OCI-LY7 (cell line): ENCODE measurements around the gene DDX20. TPM values are rescaled to one million over a fixed set of nuclear protein-coding genes. Genes with fewer than 3 reads are reported as not detected.

Experiments
- BruUV-seq: library from RNA; stranded (reverse); fragments of 400-500 nt; replicated peaks from 2 replicates; lab custom pipeline; 2021; lab: Mats Ljungman, UMichigan
- CTCF ChIA-PET: fragments of 300-600 bp; sonication (Branson Sonifier 250); formaldehyde crosslinking; loops from one replicate; lab custom pipeline; 2022; ENCODE audit warnings: antibody characterized with exemption; ENCODE audit not compliant: unreplicated experiment; lab: Charles Lee
- POLR2A ChIA-PET: fragments of 300-600 bp; sonication (Branson Sonifier 250); formaldehyde crosslinking; loops from one replicate; lab custom pipeline; 2022; ENCODE audit warnings: antibody characterized with exemption; lab: Charles Lee
- DNase-seq: peaks from one replicate; pipeline ENCODE4 v3.0.0-alpha.2; 2015; ENCODE audit warnings: low spot score
- H2AFZ ChIP-seq: fragments of 200-600 bp; sonication (generic), shearing (Covaris generic); 2 replicates; pipeline ENCODE4 v1.6.1; 2014; ENCODE audit warnings: mild to moderate bottlenecking, antibody characterized with exemption, low read length, moderate library complexity
- H3K27ac ChIP-seq: fragments of 200-600 bp; sonication (generic); 2 replicates; pipeline ENCODE4 v1.5.1; 2014; ENCODE audit warnings: mixed run types, low read depth, mild to moderate bottlenecking, moderate library complexity, low read length, inconsistent platforms; ENCODE audit not compliant: poor library complexity, severe bottlenecking
- H3K36me3 ChIP-seq: fragments of 200-600 bp; sonication (generic); 2 replicates; pipeline ENCODE4 v1.6.1; 2014; ENCODE audit warnings: mild to moderate bottlenecking, antibody characterized with exemption, low read length, moderate library complexity, mixed read lengths; ENCODE audit not compliant: insufficient read depth
- H3K4me1 ChIP-seq: fragments of 200-600 bp; sonication (generic); 2 replicates; pipeline ENCODE4 v1.5.1; 2014; ENCODE audit warnings: mild to moderate bottlenecking, low read length; ENCODE audit not compliant: insufficient read depth, poor library complexity, severe bottlenecking
- H3K4me2 ChIP-seq: fragments of 200-600 bp; sonication (generic); 2 replicates; pipeline ENCODE4 v1.6.1; 2014; ENCODE audit warnings: mild to moderate bottlenecking, low read length
- H3K4me3 ChIP-seq: fragments of 200-600 bp; sonication (generic); 2 replicates; pipeline ENCODE4 v1.5.1; 2014; ENCODE audit warnings: mild to moderate bottlenecking, low read depth, low read length; ENCODE audit not compliant: poor library complexity, severe bottlenecking
- H3K79me2 ChIP-seq: fragments of 200-600 bp; sonication (generic); 2 replicates; pipeline ENCODE4 v1.6.1; 2016; ENCODE audit warnings: low read depth, mild to moderate bottlenecking, low read length, moderate library complexity, mixed read lengths; ENCODE audit not compliant: insufficient read depth
- H3K9me2 ChIP-seq: fragments of 200-600 bp; sonication (generic); 2 replicates; pipeline ENCODE4 v1.6.1; 2016; ENCODE audit warnings: mild to moderate bottlenecking, low read length, mixed read lengths; ENCODE audit not compliant: insufficient read depth
- H3K9me3 ChIP-seq: fragments of 200-600 bp; sonication (generic); 2 replicates; pipeline ENCODE4 v1.6.1; 2014; ENCODE audit warnings: mild to moderate bottlenecking, mixed run types, low read length, mixed read lengths
- H4K20me1 ChIP-seq: fragments of 200-600 bp; sonication (generic); 2 replicates; pipeline ENCODE4 v1.6.1; 2014; ENCODE audit warnings: mild to moderate bottlenecking, antibody characterized with exemption, low read length, moderate library complexity, mixed read lengths; ENCODE audit not compliant: insufficient read depth
- CTCF ChIP-seq: fragments of 200-600 bp; sonication (generic); conservative IDR thresholded peaks from 2 replicates; pipeline ENCODE4 v1.5.1; 2014; ENCODE audit warnings: mild to moderate bottlenecking, antibody characterized with exemption, low read length, moderate library complexity, mixed read lengths
- EZH2phosphoT487 ChIP-seq: fragments of 200-600 bp; sonication (generic); IDR thresholded peaks from 2 replicates; pipeline ENCODE4 v1.6.1; 2018; ENCODE audit warnings: low read depth, borderline replicate concordance, mild to moderate bottlenecking, mixed run types, antibody characterized with exemption, low read length, moderate library complexity, mixed read lengths
- intact Hi-C: fragments of 100-400 bp; cut with micrococcal nuclease; formaldehyde crosslinking; loops from one replicate; pipeline ENCODE4 v1.10.0; 2022; ENCODE audit not compliant: unreplicated experiment
- total RNA-seq, 2 experiments: library from RNA; depleted of rRNA in 1 of 2; stranded (reverse); fragments of >200 nt in 1 of 2; shearing (Covaris generic) in 1 of 2; gene quantifications; 2 replicates each; pipeline ENCODE4 v1.2.3, GENCODE V29; 2014 to 2022

Gene DDX20
- total RNA-seq, 2 experiments from 2014 or later = 30.0 to 32.9 TPM

- Histone ChIP-seq H3K4me2 (no peak overlapping the region), H3K9me2 (no peaks in the 10 kb centered on the region), H3K36me3 (no peaks in the 10 kb centered on the region), H4K20me1 (no peaks in the 10 kb centered on the region), H3K4me3 (no peak overlapping the region), H3K79me2 (no peaks in the 10 kb centered on the region), H3K4me1 (peaks cover 12% of the 10 kb centered on the region), H2AFZ (no peak overlapping the region), H3K27ac (no peak overlapping the region), H3K9me3 (no peaks in the 10 kb centered on the region)
- BruUV-seq = no TSS peak
- DNase-seq = no peak
- TF ChIP-seq CTCF = no peak
- TF ChIP-seq EZH2phosphoT487 = no peak
- intact Hi-C loops = no loop called here
- POLR2A ChIA-PET = interaction anchor here (0.7 kb wide), 1 partner anchor 24 kb away, joined by 3 read pairs; no protein-coding TSS in a partner anchor
- CTCF ChIA-PET = no interaction called here
Measured at GRCh38 chr1:111732718-111733117, 23.0 kb upstream of the DDX20 start.

GRCh38 chr1:111733183-111733991 is 22.3 kb upstream of the DDX20 start:
- POLR2A ChIA-PET = no interaction called here
- TF ChIP-seq CTCF (no peak), EZH2phosphoT487 (no peak)
- Histone ChIP-seq H3K9me2 (no peaks in the 10 kb centered on the region), H2AFZ (no peak overlapping the region), H4K20me1 (no peaks in the 10 kb centered on the region), H3K36me3 (no peaks in the 10 kb centered on the region), H3K4me1 (peaks cover 19% of the 10 kb centered on the region), H3K27ac (no peak overlapping the region), H3K9me3 (no peaks in the 10 kb centered on the region), H3K4me3 (no peak overlapping the region), H3K79me2 (no peaks in the 10 kb centered on the region), H3K4me2 (no peak overlapping the region)
- intact Hi-C loops = no loop called here
- DNase-seq = no peak
- CTCF ChIA-PET = no interaction called here
- no TSS peak for BruUV-seq

- intact Hi-C loops = no loop called here
- TF ChIP-seq EZH2phosphoT487 (no peak), CTCF (no peak)
- no peaks in the 10 kb centered on the region for H3K36me3 ChIP-seq
- H3K4me3 ChIP-seq = no peak overlapping the region
- no peaks in the 10 kb centered on the region for H3K79me2 ChIP-seq
- no peaks in the 10 kb centered on the region for H3K9me2 ChIP-seq
- BruUV-seq = no TSS peak
- no peak overlapping the region for H3K4me2 ChIP-seq
- no peak for DNase-seq
- H3K27ac ChIP-seq = no peak overlapping the region
- ChIA-PET CTCF (interaction anchor here (0.5 kb wide), 1 partner anchor 19 kb away, joined by 3 read pairs; no protein-coding TSS in a partner anchor), POLR2A (no interaction called here)
- no peak overlapping the region for H2AFZ ChIP-seq
- no peaks in the 10 kb centered on the region for H3K9me3 ChIP-seq
- H3K4me1 ChIP-seq = peaks cover 22% of the 10 kb centered on the region
- no peaks in the 10 kb centered on the region for H4K20me1 ChIP-seq
Measured at GRCh38 chr1:111733992-111734341, 21.7 kb upstream of the DDX20 start.
